ENCODE measurements around the gene ATXN7L1.

The ATXN7L1 gene

DNA sequence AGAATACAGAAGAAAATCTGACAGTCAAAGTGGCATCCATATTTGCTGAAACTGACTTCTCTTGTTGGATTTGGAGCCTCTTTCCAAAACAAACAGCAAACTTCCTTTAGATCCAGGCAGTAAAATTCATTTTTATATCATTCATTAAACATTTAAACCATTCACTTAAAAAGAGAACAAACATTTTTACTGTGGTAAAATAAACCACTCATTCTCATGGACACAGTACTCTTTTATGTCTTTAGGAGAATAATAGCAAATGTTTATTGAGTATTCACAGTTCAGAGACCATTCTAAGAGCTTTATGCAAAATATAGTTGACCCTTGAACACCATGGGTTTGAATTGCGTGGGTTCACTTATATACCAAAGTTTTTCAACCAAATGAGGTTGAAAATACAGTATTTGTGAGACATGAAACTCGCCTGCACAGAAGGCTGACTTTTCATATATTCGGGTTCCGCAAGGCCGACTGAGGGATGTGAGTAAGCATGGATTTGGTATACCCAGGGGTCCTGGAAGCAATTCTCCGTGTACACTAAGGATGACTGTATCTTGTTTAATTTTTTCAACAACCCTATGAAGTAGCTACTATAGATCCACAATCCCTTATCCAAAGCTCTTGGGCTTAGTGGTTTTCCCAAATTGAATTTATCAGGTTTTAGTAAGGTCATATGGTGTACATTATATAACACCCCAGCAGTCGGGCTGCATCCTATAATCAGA, 49.1 kb downstream of the ATXN7L1 start:
- no peak for DNase-seq (ENCODE audit: low read depth)

DNA sequence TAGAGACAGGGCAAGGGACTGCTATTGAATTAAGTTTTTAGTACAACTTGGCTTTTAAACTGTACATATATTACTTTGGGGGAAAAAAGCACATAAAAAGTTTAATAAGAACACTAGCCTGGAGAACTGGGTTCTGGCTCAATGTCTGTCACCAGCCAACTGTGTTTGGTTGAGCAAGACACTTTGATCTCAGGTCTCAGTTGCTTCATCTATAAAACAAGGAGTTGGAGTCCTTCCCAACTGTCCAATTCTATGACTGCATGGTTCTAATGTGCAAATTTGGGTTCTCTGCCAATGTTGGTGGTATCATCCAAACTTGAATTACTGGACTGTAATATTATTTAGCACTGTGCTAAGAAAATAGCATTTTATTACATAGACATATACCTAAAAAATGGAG, 50.3 kb downstream of the ATXN7L1 start:
- no peak for DNase-seq (ENCODE audit: low read depth)

DNA sequence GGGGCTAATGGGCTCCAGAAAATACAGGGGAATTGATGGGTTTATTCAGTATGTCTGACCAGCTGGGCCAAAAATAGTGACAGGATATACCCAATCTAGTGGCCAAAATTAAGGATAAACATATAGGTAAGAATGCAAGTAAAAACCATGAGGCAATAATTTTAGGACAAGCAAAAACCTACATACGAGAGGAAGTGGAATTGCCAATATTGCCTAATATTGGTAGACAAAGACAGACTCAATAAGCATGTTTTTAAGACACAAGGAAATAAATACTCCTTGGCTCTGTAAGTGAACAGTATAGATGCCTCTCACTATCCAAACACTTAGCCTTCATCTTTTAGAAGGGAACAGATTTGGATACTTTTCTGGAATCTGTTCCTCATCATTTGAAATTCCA, 51.0 kb downstream of the ATXN7L1 start:
- no peak for DNase-seq (ENCODE audit: low read depth)

DNA sequence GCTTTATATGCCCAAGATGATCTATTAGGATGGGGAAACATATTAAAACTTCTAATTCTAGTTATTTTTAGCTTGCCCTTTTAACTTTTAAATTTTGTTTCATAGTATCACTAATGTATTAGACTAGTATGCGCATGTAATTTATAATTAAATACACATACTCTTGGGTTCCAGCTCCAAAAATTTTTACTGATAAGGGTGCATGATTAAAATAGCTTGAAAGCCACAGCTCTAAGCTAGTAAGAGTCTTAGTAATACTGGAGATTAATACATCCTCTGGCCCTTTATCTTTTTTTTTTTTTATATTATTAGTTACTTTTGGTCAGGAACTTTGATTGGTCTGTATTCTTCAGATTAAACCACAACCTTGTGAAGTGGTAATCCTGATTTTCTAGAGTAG, 53.6 kb downstream of the ATXN7L1 start:
- no peak for DNase-seq (ENCODE audit: low read depth)

DNA sequence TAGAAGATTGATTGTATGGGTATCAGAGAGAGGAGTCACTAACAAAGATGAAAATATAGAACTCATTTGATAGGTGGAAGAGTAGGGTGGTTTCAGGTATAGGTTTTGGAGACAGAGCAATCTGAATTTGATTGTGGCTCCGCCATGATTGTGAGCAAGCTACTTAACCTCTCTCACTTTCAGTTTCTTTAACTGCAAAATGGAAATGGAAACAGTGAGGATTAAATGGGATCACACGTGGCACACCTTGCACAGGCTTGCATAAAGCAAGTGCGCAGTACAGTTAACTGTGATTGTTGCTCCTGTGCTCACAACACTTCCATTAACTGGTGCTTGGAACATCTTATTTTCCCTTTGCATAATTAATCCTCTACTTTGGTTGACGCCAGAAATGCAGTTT, 54.9 kb downstream of the ATXN7L1 start:
- DNase-seq (ENCODE audit: low read depth) = no peak

DNA sequence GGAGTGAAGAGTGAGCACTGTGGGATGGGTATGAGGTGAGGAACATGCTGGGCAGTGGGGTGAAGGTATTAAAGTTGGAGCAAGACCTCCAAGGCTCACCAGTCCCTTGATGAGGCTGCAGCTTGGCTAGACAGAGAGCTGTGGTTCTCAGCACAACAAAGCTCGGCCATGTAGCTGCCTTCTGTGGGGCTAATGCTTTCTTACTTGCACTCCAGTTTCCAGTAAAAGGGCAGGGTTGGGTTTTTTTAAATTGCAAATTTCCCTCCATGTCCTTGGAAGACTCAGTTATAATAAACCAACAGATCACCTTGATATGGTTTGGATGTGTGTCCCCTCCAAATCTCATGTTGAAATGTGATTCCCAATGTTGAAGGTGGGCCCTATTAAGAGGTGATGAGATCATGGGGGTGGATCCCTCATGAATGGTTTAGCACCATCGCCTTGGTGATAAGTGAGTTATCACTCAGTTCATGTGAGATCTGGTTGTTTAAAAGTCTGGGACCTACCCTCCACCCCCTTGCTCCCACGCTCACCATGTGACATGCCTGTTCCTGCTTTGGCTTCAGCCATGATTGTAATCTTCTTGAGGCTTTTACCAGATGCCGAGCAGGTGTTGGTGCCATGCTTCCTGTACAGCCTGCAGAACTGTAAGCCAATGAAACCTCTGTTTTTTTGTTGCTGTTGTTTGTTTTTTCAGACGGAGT, 55.9 kb downstream of the ATXN7L1 start:
- DNase-seq (ENCODE audit: low read depth) = no peak

DNA sequence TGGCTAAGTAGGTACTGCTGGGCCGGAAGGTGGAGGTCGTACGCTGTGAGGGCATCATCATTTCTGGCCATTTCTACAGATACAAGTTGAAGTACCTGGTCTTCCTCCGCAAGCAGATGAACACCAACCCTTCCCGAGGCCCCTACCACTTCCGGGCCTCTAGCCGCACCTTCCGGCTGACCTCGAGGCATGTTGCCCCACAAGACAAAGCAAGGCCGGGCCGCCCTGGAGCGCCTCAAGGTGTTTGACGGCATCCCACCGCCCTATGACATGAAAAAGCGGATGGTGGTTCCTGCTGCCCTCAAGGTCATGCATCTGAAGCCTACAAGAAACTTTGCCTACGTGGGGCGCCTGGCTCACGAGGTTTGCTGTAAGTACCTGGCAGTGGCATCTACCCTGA, 56.8 kb downstream of the ATXN7L1 start:
- no peak for DNase-seq (ENCODE audit: low read depth)

DNA sequence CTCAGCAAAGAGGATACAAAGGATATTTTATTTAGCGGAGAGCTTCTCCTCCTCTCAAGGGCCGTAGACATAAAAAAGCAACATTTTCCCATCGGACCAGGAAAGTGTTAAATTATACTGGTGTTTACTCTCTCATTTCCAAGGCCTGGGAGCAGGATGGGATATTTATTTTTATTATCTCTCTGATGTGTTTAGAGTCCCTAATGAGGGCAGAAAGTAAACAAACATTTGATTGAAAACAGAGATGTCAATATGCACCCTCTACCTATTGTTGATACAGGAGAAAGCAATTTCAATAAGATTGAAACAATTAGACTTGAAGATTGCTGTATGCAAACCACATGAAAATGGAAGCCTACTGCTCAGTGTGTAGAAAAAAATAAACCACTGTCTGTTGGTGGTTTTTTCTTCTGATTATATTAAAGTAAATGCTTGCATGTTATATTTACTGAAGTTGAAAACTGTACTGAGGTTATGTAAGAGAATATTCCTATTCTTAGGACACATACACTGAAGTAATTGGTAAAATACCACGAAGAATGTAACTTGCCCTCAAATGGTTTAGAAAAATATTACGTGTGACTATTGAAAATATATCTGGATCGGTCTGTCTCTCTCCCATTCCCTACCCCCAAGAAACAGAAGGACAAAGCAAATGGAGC, 59.3 kb downstream of the ATXN7L1 start:
- DNase-seq (ENCODE audit: low read depth) = no peak

DNA sequence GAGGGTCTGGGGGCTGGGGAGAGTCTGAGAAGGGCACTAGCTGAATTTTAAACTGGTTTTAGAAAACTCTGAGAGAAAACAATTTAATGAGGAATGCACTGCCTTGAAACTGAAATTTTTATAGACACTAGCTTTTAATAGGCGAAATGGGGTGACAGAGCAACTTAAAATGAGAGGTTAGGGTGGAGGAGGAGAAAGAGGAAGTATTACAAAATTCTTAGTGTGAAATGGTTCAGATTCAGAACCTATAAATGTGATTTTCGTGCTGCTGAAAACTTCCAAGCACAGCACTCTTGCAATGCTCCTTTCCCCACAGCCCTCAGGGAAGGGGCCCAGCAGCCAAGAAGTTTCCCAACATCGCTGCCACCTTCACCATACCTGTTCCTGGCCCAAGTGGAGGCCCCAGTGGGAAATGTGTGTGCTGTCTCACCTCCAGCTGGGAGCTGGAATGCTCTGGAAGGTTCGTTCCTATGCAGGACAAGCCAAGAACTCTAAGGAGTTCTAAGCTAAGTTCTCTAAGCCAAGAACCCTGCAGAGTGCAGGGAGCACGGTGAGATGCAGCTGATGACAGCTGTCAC, 60.0 kb downstream of the ATXN7L1 start:
- DNase-seq (ENCODE audit: low read depth) = no peak

DNA sequence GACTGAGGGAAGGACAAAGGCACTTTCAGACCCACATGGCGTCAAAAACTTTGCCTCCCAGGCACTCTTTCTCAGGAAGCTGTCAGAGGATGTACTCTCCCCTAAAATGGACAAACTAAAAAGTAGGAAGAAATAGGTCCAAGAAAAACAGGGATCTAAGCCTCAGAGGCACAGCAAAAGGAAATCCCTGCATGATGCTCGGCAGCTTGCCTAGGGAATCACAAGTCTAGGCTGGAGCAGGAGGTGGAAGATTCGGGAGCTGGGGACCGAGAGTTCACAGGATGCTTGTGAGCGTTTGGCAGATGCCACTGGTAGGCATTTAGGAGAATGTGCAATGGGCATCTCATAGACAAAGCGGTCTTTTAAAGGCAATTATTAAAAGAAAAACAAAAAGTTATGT, 60.8 kb downstream of the ATXN7L1 start:
- no peak for DNase-seq (ENCODE audit: low read depth)

DNA sequence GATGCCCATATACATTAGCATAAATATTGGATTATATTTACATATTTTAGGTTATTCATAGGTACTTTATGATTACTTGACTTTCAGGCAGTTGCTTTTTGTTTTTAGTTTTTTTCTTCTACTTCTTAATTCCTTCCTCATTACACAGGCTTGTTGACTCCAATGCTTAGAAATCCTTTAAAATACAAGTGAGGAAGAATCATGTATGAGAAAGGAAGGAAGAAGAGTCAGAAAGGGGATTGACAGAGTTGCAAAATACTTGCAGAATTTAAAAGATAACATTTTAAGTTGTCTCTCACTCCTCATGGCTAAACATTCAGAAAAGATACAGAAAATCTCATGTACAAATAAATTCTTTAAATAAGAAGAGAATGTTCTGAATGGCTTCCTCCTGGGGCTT, 61.9 kb downstream of the ATXN7L1 start:
- DNase-seq (ENCODE audit: low read depth) = no peak

DNA sequence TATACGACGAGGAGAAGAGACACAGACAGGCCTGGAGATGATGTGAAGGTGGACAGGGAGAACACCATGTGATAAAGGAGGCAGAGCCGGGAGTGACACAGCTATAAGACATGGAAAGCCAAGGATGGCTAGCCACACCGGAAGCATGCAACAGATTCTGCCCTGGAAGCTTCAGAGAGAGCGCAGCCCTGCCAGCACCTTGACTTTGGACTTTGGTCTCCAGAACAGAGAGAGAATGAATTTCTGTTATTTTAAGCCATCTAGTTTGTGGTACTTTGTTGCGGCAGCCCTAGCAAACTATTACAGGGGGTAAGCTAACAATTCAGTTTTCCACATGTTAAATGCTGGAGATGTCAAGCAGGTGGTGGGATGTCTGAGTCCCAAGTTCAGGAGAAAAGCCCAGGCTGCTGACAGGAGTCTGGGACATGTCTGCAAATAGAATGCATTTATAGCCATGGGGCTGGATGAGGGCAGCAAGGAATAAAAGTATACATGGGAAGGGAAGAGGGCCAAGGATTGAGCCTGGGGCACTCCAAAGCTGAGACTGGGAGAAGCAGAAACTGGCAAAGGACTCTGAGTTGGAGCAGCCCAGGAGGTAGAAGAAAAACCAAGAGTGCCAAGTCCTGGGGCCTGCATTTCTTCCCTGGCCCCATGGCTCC, 65.1 kb downstream of the ATXN7L1 start:
- no peak for DNase-seq (ENCODE audit: low read depth)

DNA sequence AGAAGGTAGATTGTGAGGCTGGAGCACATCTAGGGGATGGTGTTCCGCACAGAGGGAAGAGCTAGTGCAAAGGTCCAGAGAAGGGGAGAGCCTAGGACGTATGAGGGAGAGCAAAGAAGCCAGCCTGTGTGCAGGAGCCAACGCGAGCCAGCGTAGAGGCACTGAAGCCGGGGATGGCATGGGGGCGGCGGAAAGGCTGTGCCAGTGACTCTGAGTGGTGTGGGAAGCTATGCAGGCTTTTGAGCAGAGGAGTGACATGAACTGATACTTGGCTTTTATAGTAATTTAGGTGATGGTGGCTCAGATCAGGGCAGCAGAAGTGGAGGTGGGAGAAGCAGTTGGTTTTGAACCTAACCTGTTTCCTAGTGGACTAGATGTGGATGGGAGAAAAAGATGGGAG, 65.8 kb downstream of the ATXN7L1 start:
- DNase-seq (ENCODE audit: low read depth) = no peak

DNA sequence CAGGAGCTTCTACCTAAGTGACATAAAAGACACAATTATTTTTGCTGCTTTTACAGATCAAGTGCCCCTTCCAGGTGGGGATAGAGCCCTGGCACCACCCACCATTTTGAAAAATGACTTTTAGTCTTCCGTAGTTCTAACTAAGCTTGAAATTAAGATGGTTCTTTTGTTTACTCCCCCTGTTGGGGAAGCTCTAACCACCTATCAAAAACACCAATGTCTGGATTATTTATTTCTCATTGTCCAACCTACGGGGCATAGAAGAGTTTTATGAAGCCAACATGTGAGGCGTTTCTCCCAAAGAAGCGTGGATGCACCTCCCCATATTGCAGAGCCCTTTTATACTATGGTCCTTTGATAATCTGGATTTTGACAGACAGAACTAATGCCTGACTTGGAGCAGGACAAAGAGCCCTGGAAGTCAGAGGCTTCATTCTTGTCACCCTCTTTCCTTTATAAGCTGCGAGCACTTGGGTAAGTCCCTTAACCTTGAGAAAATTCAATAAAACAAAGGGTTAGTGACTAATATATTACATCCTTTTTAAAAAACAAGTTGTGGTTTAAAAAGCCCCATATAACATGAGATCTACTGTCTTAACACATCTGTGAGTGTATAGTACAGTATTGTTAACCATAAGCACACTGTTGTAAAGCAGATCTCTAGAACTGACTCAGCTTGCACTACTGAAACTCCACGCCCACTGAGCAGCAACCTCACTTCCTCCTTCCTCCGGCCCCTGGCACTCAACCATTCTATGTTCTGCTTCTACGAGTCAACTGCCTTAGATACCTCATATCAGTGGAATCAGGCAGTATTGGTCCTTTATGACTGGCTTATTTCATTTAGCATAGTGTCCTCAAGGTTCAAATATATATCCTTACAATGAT, 67.5 kb downstream of the ATXN7L1 start:
- no peak for DNase-seq (ENCODE audit: low read depth)

DNA sequence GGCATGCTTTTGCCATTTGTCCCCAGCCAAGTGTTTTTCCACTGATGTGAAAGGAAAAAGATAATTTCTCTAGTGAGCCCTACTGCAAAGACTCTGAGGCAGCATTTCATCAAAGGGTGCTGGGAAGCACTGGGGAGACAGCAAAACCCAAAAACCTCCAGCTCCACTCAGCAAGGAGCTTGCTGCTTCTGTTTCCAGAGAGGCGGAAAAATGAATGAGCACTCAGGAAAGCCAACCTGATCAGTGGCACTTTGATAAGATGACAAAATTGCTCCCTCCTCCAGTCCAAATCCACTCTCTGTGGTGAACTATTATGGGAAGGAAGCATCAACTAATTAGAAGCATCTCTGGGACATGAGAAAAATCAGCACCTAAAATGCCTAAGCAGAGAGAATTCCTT, 68.2 kb downstream of the ATXN7L1 start:
- no peak for DNase-seq (ENCODE audit: low read depth)

DNA sequence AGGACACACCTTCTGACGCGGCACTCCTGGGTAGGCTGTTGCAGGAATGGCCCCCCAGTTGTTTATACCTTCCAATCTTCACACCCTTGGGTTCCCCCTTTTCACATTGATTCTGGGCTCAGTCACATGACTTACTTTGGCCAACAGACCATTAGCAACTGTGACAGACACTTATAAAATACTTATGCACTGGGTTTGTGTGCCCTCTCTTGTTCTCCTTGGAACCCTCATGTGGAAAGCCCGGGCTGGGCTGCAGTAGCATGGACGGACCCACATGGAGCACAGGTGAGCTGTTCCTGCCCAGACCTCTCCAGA, 69.0 kb downstream of the ATXN7L1 start:
- DNase-seq (ENCODE audit: low read depth) = no peak

DNA sequence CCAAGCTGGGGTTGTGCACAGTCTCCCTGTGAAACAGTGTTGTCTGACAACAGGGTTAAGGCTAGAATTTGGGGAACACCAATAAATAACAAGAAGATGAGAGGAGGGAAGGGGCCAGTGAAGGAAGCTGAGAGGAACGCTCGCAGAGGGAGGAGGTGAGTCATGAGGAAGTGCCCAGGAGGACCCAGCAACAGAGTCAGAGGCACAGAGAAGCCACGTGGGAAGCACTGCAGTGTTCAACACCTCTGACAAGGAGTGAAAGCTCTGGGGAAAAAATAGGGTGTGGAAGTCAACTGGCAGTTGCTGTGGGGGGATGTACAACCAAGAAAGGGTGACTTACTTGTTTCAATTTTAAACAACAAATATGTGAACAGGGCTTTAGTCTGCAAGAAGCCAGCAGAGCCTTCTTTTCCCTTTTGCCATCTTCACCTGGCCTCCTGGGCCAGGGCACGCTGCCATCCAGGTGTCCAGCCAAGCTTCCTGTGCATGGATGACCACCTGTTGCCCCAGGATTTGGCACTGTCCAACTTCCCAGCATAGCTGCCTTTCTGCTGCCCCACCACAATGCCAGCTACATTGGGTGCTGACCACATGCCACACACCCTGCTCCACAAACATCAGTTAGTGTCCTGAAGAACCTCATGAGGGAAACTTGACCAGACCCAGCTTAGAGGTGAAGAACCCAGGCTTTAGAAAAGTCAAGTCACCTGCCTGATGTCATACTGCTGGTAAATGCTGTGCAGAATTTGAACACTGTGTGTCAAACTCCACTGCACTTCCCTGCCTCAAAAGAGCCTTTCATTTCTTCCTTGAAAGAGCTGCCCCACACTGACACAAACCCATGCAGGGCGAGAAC, 69.6 kb downstream of the ATXN7L1 start:
- DNase-seq (ENCODE audit: low read depth) = no peak

DNA sequence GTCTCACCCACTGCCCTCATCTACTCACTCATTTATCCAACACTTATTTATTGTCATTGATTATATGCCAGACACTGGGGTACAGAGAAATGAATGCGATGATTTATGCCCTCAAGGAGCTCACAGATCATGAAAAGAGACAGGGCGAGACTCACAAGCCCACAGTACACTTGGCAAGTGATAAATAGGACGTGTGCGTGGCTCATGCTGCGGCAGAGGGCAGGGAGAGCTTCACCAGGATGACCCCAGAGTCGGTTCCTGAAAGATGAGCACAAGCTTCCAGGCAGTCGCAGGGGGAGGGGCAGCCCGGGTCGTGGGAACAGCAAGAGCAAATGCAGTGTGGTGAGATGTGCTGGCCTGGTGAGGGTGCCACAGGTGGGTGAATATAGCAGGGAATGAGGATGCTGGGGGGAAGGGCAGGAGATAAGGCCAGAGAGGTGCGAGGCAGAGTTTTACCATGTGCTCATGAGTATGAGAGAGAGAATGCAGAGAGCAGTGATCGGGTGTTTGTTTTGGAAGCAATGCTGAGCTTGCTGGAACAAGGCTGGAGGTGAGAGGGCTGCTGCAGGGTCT, 70.9 kb downstream of the ATXN7L1 start:
- no peak for DNase-seq (ENCODE audit: low read depth)

DNA sequence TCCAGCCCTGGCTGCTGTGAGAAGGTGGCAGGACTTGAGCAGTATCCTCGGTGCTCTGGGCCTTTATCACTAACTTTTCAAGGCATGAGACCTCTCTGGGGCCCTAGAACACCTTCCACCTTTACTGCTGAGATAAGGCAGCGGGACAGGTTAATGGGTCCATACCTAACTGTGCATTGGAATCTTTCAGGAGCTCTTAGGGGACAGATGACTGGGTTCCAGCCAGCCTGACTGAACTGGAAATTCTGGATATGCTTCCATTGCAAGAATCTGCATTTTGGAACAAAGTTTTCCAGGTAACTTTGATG, 73.0 kb downstream of the ATXN7L1 start:
- DNase-seq (ENCODE audit: low read depth) = no peak

DNA sequence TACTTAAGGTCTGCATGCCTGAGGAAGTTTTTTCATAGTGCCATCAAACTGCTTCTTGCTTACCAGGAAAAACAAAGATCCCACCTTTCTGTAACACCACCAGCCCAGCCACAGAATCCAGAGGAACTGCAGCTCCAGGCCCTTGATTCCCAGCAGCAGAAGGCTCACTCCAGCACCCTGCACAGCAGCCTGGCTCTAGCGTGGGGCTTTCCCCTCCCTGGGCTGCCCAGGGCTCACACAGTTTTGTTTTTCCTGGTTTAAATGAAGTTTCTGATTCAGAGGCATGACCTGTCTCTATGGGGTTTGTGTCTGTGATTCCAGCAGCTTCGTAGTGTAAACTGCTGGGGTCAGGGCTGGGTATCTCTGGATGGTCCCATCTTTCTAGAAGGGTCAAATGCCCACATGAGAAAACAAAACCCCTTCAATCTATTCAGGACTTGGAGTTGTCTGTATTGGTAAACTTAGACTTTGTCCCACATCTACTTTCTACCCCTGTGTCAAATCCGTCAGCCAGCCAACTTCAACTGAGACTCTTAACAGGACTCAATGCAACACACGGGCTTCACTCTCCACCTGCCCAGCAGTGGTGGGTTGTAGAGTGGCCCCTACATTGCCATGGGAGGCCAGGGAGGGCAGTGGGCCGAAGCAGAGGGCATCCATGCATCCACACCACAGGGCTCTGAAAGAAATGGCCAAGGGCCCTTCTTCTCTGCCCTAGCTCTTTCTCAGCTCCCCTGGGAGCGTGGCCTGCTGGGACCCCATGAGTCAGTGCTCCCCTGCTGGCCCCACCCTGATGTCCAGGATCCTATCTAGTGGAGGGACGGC, 73.6 kb downstream of the ATXN7L1 start:
- no peak for DNase-seq (ENCODE audit: low read depth)

Data from HS-27A (cell line).